Heart right ventricle (tissue), 16 donors: ENCODE measurements around the gene SETDB1. TPM values are rescaled to one million over a fixed set of nuclear protein-coding genes. Genes with fewer than 3 reads are reported as not detected.

Experiments used
- ATAC-seq, 8 donors: fragments of 200-7000 bp; cut with Tn5 transposase; one replicate each; pipeline ENCODE4 v1.9.1; 2020; ENCODE audit warnings: mild to moderate bottlenecking in 8 of 8, moderate library complexity in 8 of 8, moderate number of reproducible peaks in 1 of 8
- DNase-seq, 2 donors: peaks; one replicate each; pipeline ENCODE4 v3.0.0-alpha.2; 2020
- H3K27ac ChIP-seq, 10 donors: fragments of 200-600 bp; sonication (generic) in 2 of 10; one replicate each; pipeline versions ENCODE4 v1.5.0 to v1.8.0; 2020 to 2022; ENCODE audit warnings: mild to moderate bottlenecking in 3 of 10
- H3K27me3 ChIP-seq, 7 donors: fragments of 200-600 bp; one replicate each; pipeline ENCODE4 v1.8.0; 2021 to 2022; ENCODE audit warnings: mild to moderate bottlenecking in 2 of 7
- H3K36me3 ChIP-seq, 9 donors: fragments of 200-600 bp; sonication (generic) in 1 of 9; one replicate each; pipeline versions ENCODE4 v1.5.0 to v1.8.0; 2020 to 2022; ENCODE audit warnings: mild to moderate bottlenecking in 2 of 9
- H3K4me1 ChIP-seq, 9 donors: fragments of 200-600 bp; sonication (generic) in 1 of 9; one replicate each; pipeline versions ENCODE4 v1.5.0 to v1.8.0; 2020 to 2022; ENCODE audit warnings: mild to moderate bottlenecking in 4 of 9
- H3K4me3 ChIP-seq, 10 donors: fragments of 200-600 bp; sonication (generic) in 2 of 10; one replicate each; pipeline versions ENCODE4 v1.5.0 to v1.8.0; 2020 to 2022; ENCODE audit warnings: mild to moderate bottlenecking in 7 of 10, moderate library complexity in 2 of 10
- H3K9me3 ChIP-seq, 11 donors: fragments of 200-600 bp in 10 of 11; sonication (generic) in 2 of 11; one replicate each; pipeline versions ENCODE4 v1.5.0 to v1.8.0; 2013 to 2022; ENCODE audit warnings: mild to moderate bottlenecking in 2 of 11, control low read depth in 1 of 11, moderate library complexity in 1 of 11
- WGBS, 2 donors: extraction: QIAGEN DNeasy Blood & Tissue Kit; methylation state at CpG; one replicate each; pipeline ENCODE4 v1.1.7; 2013; ENCODE audit warnings: inconsistent platforms in 1 of 2; 5-methylcytosine and 5-hydroxymethylcytosine counted together
- intact Hi-C, 10 donors: fragments of 100-400 bp; cut with DNase I; formaldehyde crosslinking; loops; one replicate each; pipeline versions ENCODE4 v1.11.1 to v1.14.2; 2022
- polyA plus RNA-seq, 2 donors: library from polyadenylated mRNA; stranded (reverse); fragments of 200-250 nt; gene quantifications; one replicate each; pipeline ENCODE4 v1.2.3, GENCODE V29; 2013
- total RNA-seq, 10 donors: library from RNA; stranded (reverse); fragmentation: NEBNext Ultra II Directional in 3 of 10; extraction: Animal tissue kit (Norgen Biotek cat#: 25700) in 3 of 10; gene quantifications; one replicate each; pipeline versions ENCODE4 v1.2.1 to v1.2.4, GENCODE V29; 2021 to 2023
- TF ChIP-seq, protein P1 (sequence below), 9 donors: fragments of 200-600 bp; sonication (generic) in 2 of 9; IDR thresholded peaks; one replicate each; pipeline versions ENCODE4 v1.5.0 to v1.8.0; 2021 to 2022; ENCODE audit warnings: antibody characterized with exemption in 9 of 9, mild to moderate bottlenecking in 5 of 9, moderate library complexity in 1 of 9
- donor health status: Arrhythmogenic right ventricular cardiomyopathy.
- donor health status: ischemic (EF 13 %, LVEDD 7.1; RV severe dilation, severe dysfunction).
- donor health status: healthy with polysubstance abuse.
- donor health status: DM: no; HTN: yes; CAD: no.
- donor health status: DM: no; HTN: no; CAD: no.
- donor health status: ischemic (EF 25% LVEDD 6.9; RV normal size, moderate dysfunction).
- donor health status: ischemic (EF 25% LVEDD 5.7; RV mildly dilated, moderate dysfunction).
- donor health status: healthy.
- donor health status: DM: yes; HTN: yes; CAD: no.
- donor health status: Ischemic cardiomyopathy.
- donor health status: ischemic (EF 35%, LVEDD 5.7; RV mildly dilated, moderate dysfunction).
- donor health status: nonischemic (EF 11% LVEDD 7.7; RV severe dilation, severe dysfunction).
- donor health status: DM: yes; HTN: yes; CAD: no.
- donor health status: PGD.
- donor health status: ischemic (EF 29% LVEDD 5.4; RV normal size, mild dysfunction).
- donor health status: nonischemic (EF 23%, LVEDD 6.1; RV moderate dilation, normal function).

The SETDB1 gene
- total and polyA plus RNA-seq, 12 donors = 9.1 to 23.8 (median 17.6) TPM

DNA sequence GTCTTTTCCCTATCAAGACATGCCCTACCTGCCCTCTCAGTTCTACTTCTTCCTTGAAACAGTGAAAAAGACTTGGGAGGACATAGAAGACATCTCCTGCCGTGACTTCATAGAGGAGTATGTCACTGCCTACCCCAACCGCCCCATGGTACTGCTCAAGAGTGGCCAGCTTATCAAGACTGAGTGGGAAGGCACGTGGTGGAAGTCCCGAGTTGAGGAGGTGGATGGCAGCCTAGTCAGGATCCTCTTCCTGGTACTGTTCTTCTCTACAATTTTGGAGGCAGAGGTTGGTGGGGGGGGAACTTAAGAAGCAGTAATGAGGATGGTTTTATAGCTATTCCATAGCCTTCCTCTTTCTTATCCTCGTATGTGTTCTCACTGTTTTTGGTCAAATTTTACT, 18.7 kb downstream of the SETDB1 start:
- no peak for ATAC-seq
- H3K4me1 ChIP-seq = no peaks in the 10 kb centered on the region
- peaks cover 0 to 100% (median 92%) of the 10 kb centered on the region in 9 donors for H3K36me3 ChIP-seq
- WGBS, 2 donors = 78 to 84% methylated on average over 5 of the region's 5 CpGs
- no peaks in the 10 kb centered on the region for H3K27me3 ChIP-seq
- H3K27ac ChIP-seq = no peak overlapping the region
- H3K4me3 ChIP-seq = no peak overlapping the region
- no peak for DNase-seq
- intact Hi-C loops = no loop called here
- TF ChIP-seq, protein P1, sequence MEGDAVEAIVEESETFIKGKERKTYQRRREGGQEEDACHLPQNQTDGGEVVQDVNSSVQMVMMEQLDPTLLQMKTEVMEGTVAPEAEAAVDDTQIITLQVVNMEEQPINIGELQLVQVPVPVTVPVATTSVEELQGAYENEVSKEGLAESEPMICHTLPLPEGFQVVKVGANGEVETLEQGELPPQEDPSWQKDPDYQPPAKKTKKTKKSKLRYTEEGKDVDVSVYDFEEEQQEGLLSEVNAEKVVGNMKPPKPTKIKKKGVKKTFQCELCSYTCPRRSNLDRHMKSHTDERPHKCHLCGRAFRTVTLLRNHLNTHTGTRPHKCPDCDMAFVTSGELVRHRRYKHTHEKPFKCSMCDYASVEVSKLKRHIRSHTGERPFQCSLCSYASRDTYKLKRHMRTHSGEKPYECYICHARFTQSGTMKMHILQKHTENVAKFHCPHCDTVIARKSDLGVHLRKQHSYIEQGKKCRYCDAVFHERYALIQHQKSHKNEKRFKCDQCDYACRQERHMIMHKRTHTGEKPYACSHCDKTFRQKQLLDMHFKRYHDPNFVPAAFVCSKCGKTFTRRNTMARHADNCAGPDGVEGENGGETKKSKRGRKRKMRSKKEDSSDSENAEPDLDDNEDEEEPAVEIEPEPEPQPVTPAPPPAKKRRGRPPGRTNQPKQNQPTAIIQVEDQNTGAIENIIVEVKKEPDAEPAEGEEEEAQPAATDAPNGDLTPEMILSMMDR (IDR thresholded peaks at IDR 0.05) = no peak
- no peaks in the 10 kb centered on the region for H3K9me3 ChIP-seq

DNA sequence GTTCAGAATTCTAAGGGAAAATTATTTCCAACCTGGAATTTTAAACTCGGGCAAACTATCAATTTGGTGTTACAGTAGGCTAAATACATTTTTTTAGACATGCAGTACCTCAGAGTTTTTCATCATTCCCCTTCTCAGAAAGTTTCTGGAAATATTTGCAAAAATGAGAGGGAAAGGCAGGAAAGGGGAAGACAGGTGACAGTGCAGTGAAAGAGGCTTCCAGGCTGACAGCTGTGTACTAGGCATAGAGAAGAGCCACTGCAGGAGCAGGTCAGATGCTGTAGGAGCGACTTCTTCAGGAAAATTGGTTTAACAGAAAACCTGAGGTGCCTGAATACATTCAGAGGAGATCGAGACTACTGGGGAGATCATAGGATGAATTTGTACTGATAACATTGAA, 28.5 kb downstream of the SETDB1 start:
- H3K27ac ChIP-seq = no peak overlapping the region
- H3K4me1 ChIP-seq = no peaks in the 10 kb centered on the region
- ATAC-seq = no peak
- H3K36me3 ChIP-seq = peaks cover 0 to 100% (median 69%) of the 10 kb centered on the region in 9 donors
- TF ChIP-seq, protein P1 (IDR thresholded peaks at IDR 0.05) = no peak
- no peak for DNase-seq
- no peaks in the 10 kb centered on the region for H3K9me3 ChIP-seq
- WGBS, 2 donors = 93 to 96% methylated on average over 3 of the region's 3 CpGs
- H3K27me3 ChIP-seq = no peaks in the 10 kb centered on the region
- H3K4me3 ChIP-seq = no peak overlapping the region
- intact Hi-C loops = no loop called here

DNA sequence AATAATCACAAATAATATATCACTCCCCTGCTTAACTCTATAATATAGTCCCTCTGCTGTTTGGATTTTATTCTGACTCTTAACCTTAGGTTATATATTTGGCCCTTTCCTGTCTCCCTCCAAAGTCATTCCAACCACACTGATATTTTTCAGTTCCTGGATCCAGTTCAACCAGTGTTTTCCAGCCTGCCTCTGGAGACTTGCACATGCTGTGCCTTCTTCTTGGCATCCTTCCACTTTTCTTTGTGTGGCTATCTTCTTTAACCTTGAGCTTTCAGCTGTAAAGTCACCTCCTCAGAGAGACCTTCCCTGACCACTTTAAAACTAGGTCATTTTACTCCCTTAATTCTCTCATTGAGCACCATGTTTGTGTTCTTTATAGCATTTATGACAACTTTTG, 29.1 kb downstream of the SETDB1 start:
- no peaks in the 10 kb centered on the region for H3K27me3 ChIP-seq
- TF ChIP-seq, protein P1 (IDR thresholded peaks at IDR 0.05) = no peak
- no peaks in the 10 kb centered on the region for H3K4me1 ChIP-seq
- peaks cover 0 to 100% (median 69%) of the 10 kb centered on the region in 9 donors for H3K36me3 ChIP-seq
- H3K9me3 ChIP-seq = no peaks in the 10 kb centered on the region
- H3K27ac ChIP-seq = no peak overlapping the region
- DNase-seq = no peak
- H3K4me3 ChIP-seq = no peak overlapping the region
- intact Hi-C loops = no loop called here
- peak in 1 of 8 donors; percentile 15 for ATAC-seq

DNA sequence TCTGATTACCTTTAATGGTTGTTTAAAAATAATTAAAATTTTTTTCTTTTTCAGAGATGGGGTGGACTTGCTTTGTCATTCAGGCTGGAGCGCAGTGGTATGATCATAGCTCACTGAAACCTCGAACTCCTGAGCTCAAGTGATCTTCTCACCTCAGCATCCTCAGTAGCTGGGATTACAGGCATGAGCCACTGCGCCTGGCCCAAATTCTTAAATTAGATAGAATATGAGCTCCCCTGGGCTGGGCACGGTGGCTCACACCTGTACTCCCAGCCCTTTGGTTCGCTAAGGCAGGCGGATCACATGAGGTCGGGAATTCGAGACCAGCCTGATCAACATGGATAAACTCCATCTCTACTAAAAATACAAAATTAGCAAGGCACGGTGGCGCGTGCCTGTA, 31.5 kb downstream of the SETDB1 start:
- intact Hi-C loops = no loop called here
- H3K9me3 ChIP-seq = no peaks in the 10 kb centered on the region
- H3K4me3 ChIP-seq = no peak overlapping the region
- H3K27me3 ChIP-seq = no peaks in the 10 kb centered on the region
- TF ChIP-seq, protein P1 (IDR thresholded peaks at IDR 0.05) = no peak
- no peak for ATAC-seq
- WGBS, 2 donors = 97 to 98% methylated on average over 11 of the region's 11 CpGs
- peaks cover 0 to 100% (median 61%) of the 10 kb centered on the region in 9 donors for H3K36me3 ChIP-seq
- H3K27ac ChIP-seq = no peak overlapping the region
- H3K4me1 ChIP-seq = peaks cover 0 to under 1% (median 0%) of the 10 kb centered on the region in 9 donors
- no peak for DNase-seq
